Gastrocnemius medialis (tissue), 4 donors: Measurements from ENCODE around the gene HDAC4.

ENCODE experiments used
- CTCF ChIP-seq, 5 experiments: fragments of 450-650 bp in 3 of 5; fragments of 200-600 bp in 2 of 5; sonication (generic) in 2 of 5; IDR thresholded peaks in 4 of 5; conservative IDR thresholded peaks in 1 of 5; 1 replicate in 4 of 5; 2 replicates in 1 of 5; pipeline ENCODE4 v1.5.1; 2016 to 2019; ENCODE audit warnings: antibody characterized with exemption in 5 of 5, mild to moderate bottlenecking in 3 of 5, moderate library complexity in 3 of 5
- POLR2A ChIP-seq, 2 donors: fragments of 450-650 bp; IDR thresholded peaks; one replicate each; pipeline ENCODE4 v1.6.1; 2017; ENCODE audit warnings: antibody characterized with exemption in 2 of 2, mild to moderate bottlenecking in 2 of 2, moderate library complexity in 2 of 2

DNA sequence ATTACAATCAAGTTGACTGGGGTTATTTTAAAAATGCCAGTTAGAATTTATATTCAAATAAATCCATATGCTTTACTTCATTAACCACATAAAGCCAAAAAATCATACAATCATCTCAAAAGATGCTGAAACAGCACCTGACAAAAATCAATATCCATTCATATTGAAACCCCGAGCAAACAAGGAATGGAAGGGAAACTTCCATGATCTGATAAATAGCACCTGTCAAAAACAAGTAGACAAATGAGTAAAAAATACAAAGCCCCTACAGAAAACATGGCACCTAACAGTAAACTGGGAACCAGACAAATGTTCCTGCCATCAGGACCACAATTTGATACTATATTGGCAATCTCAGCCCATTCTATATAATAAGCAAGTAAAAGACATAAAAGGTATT, 227.5 kb downstream of the HDAC4 start:
- TF ChIP-seq CTCF (IDR thresholded peaks at IDR 0.05 in 4 of 5, conservative IDR thresholded peaks at IDR 0.05 in 1 of 5), result no peak
- no peak for TF ChIP-seq POLR2A (IDR thresholded peaks at IDR 0.05)
